Fibroblast of pulmonary artery (primary cell): ENCODE data around the gene MCM5.

Experiments used
- DNase-seq: peaks from one replicate; pipeline ENCODE4 v3.0.0-alpha.2; 2010; ENCODE audit warnings: low read depth
- H3K4me3 ChIP-seq: replicated peaks from 2 replicates; pipeline ENCODE4 v1.5.1; 2011; ENCODE audit warnings: low read depth, mild to moderate bottlenecking, control low read depth, low read length, moderate library complexity
- CTCF ChIP-seq: IDR thresholded peaks from 2 replicates; pipeline ENCODE4 v1.5.1; 2011; ENCODE audit warnings: mild to moderate bottlenecking, control low read depth, low read length, inconsistent platforms; ENCODE audit errors: missing control alignments

Gene MCM5

GRCh38 chr22:35403356-35403755 is 3.4 kb downstream of the MCM5 start:
- H3K4me3 ChIP-seq = no peak overlapping the region
- no peak for TF ChIP-seq CTCF
- DNase-seq = no peak

- TF ChIP-seq CTCF = no peak
- no peak for DNase-seq
- H3K4me3 ChIP-seq = no peak overlapping the region
Observed at GRCh38 chr22:35404176-35404575, 4.2 kb downstream of the MCM5 start.

GRCh38 chr22:35406443-35406842 is 6.5 kb downstream of the MCM5 start:
- DNase-seq = no peak
- no peak overlapping the region for H3K4me3 ChIP-seq
- TF ChIP-seq CTCF = no peak

GRCh38 chr22:35407362-35407761 is 7.4 kb downstream of the MCM5 start:
- TF ChIP-seq CTCF = no peak
- no peak for DNase-seq
- H3K4me3 ChIP-seq = no peak overlapping the region

GRCh38 chr22:35409783-35410662 is 10.1 kb downstream of the MCM5 start:
- H3K4me3 ChIP-seq = no peak overlapping the region
- DNase-seq = peak; percentile 31
- no peak for TF ChIP-seq CTCF

GRCh38 chr22:35410663-35411034 is 10.7 kb downstream of the MCM5 start:
- no peak for DNase-seq
- H3K4me3 ChIP-seq = no peak overlapping the region
- no peak for TF ChIP-seq CTCF

GRCh38 chr22:35411102-35411501 is 11.2 kb downstream of the MCM5 start:
- no peak overlapping the region for H3K4me3 ChIP-seq
- DNase-seq = no peak
- TF ChIP-seq CTCF = no peak
